Prostate gland (tissue), 1 donor: ENCODE results near the gene MRPS6.

ENCODE experiments used
- POLR2A ChIP-seq: fragments of 450-650 bp; IDR thresholded peaks from one replicate; pipeline ENCODE4 v1.6.1; 2016; ENCODE audit warnings: antibody characterized with exemption, mild to moderate bottlenecking
- POLR2AphosphoS5 ChIP-seq: sonication (generic); formaldehyde crosslinking; IDR thresholded peaks from one replicate; pipeline ENCODE4 v1.6.1; 2017; ENCODE audit warnings: antibody characterized with exemption

DNA sequence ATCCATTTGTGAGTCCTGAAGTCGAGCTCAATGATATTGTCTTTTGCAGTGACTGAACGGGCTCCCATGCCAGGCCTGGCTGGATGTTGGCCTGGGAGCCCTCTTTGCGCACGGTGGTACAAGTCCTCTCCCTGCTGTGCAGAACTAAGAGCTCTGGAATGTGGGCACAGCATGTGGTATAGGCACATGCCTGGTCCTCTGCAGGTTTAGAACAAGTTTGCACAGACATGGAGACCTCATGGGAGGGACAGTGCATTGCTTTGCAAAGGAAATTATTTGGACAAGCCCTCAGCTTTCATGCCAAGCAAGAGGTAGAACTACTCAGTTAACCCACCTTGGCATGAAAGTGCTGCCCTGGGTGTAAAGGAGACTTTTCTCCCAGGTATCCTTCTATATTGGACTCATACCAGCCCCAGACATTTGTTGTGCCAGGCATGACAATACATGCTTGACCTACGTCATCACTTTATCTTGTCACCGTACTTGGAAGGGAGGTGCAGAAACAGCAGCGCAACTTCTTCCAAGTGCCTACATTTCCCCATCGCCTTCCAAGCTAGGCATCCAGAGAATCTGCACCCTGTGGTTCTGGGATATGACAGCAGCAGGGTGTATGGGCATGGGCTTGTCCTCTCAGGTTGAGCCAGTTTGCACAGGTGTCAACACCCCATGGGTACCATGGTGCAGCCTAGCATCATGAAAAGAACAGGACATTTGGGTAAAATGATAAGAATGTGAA, 37.6 kb upstream of the MRPS6 start:
- TF ChIP-seq POLR2AphosphoS5 (no peak), POLR2A (no peak)
